Measurements from ENCODE around the gene FIBIN. TPM values are rescaled to one million over a fixed set of nuclear protein-coding genes. Genes with fewer than 3 reads are reported as not detected.

The FIBIN gene
- total RNA-seq, 1 donor from 2014 or later: 118 TPM

DNA sequence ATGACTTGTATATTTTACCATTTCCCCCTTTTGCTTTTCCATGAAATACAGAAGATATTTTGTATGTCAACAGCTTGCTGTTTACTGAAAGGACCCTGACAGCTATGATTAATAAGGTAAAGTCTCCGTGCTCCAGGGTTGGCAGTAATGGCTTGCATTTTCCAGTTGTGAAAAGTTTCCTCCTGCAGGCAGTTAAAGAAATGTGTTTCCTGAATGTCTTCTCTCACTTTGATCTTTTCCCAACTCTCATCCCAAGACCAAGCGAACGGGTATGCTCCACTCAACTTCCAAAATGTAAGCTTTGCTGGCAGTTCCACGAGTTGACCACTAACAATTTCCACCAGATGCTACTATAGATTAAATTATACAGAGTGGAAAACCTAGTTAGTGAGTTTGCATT is 8.9 kb downstream of the FIBIN start:
- Histone ChIP-seq H3K27ac (no peak overlapping the region), H3K4me3 (no peak overlapping the region), H3K27me3 (no peaks in the 10 kb centered on the region), H3K4me1 (no peaks in the 10 kb centered on the region), H3K9me3 (no peaks in the 10 kb centered on the region), H3K36me3 (no peaks in the 10 kb centered on the region)
- intact Hi-C loops (cut with DNase I): no loop called here
- DNase-seq (ENCODE audit: extremely low spot score in 2 of 2): no peak
- TF ChIP-seq CTCF (IDR thresholded peaks at IDR 0.05) (no peak), POLR2A (IDR thresholded peaks at IDR 0.05) (no peak), POLR2AphosphoS5 (IDR thresholded peaks at IDR 0.05; ENCODE audit: insufficient read depth in 1 of 2, low read depth in 1 of 2) (no peak)

DNA sequence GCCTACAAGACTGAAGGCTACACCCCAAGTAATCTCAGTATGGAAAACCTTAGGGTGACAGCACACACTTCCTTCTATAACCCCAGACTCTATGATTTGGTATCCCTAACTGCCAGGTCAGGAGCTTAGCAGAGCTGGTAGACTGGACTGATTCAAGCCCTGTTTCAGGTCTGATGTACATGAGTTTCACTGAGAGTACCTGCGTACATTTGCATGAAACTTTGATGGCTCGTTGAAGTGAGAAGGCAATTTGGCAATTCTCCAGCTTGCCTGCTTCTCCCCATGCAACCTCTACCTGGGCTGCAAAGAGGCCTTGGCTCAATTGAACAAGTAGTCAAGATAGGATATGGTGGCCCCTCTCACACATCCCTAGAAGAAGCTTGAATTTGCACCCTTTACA is 10.2 kb downstream of the FIBIN start:
- intact Hi-C loops (cut with DNase I): no loop called here
- Histone ChIP-seq H3K4me3 (no peak overlapping the region), H3K4me1 (no peaks in the 10 kb centered on the region), H3K27ac (no peak overlapping the region), H3K36me3 (no peaks in the 10 kb centered on the region), H3K27me3 (no peaks in the 10 kb centered on the region), H3K9me3 (no peaks in the 10 kb centered on the region)
- TF ChIP-seq POLR2A (IDR thresholded peaks at IDR 0.05): no peak
- no peak for TF ChIP-seq CTCF (IDR thresholded peaks at IDR 0.05)
- TF ChIP-seq POLR2AphosphoS5 (IDR thresholded peaks at IDR 0.05; ENCODE audit: insufficient read depth in 1 of 2, low read depth in 1 of 2): no peak
- DNase-seq (ENCODE audit: extremely low spot score in 2 of 2): no peak

GRCh38 chr11:27008811-27009535 is 15.1 kb downstream of the FIBIN start:
- no peaks in the 10 kb centered on the region for H3K27me3 ChIP-seq
- H3K9me3 ChIP-seq: no peaks in the 10 kb centered on the region
- no peak for DNase-seq (ENCODE audit: extremely low spot score in 2 of 2)
- H3K4me3 ChIP-seq: no peak overlapping the region
- peaks cover 28% of the 10 kb centered on the region for H3K4me1 ChIP-seq
- no peaks in the 10 kb centered on the region for H3K36me3 ChIP-seq
- TF ChIP-seq POLR2AphosphoS5 (IDR thresholded peaks at IDR 0.05; ENCODE audit: insufficient read depth in 1 of 2, low read depth in 1 of 2) (no peak), CTCF (IDR thresholded peaks at IDR 0.05) (no peak), POLR2A (IDR thresholded peaks at IDR 0.05) (no peak)
- intact Hi-C loops (cut with DNase I): no loop called here
- no peak overlapping the region for H3K27ac ChIP-seq

GRCh38 chr11:27011560-27012233 is 17.8 kb downstream of the FIBIN start:
- no peak for DNase-seq (ENCODE audit: extremely low spot score in 2 of 2)
- no peak for TF ChIP-seq CTCF (IDR thresholded peaks at IDR 0.05)
- TF ChIP-seq POLR2A (IDR thresholded peaks at IDR 0.05): no peak
- no peak for TF ChIP-seq POLR2AphosphoS5 (IDR thresholded peaks at IDR 0.05; ENCODE audit: insufficient read depth in 1 of 2, low read depth in 1 of 2)
- H3K36me3 ChIP-seq: no peaks in the 10 kb centered on the region
- no peaks in the 10 kb centered on the region for H3K9me3 ChIP-seq
- peaks cover 31% of the 10 kb centered on the region for H3K4me1 ChIP-seq
- peak overlapping the region; percentile 31 for H3K27ac ChIP-seq
- intact Hi-C loops (cut with DNase I): no loop called here
- no peak overlapping the region for H3K4me3 ChIP-seq
- no peaks in the 10 kb centered on the region for H3K27me3 ChIP-seq
